ENCODE measurements around the gene TMEM135. TPM values are rescaled to one million over a fixed set of nuclear protein-coding genes. Genes with fewer than 3 reads are reported as not detected.
A peak's percentile ranks its signal among the peaks of the same experiment; 100 is the strongest.

TMEM135 gene
- total and polyA plus RNA-seq, 2 donors from 2014 or later: 12.0 to 24.6 TPM

DNA sequence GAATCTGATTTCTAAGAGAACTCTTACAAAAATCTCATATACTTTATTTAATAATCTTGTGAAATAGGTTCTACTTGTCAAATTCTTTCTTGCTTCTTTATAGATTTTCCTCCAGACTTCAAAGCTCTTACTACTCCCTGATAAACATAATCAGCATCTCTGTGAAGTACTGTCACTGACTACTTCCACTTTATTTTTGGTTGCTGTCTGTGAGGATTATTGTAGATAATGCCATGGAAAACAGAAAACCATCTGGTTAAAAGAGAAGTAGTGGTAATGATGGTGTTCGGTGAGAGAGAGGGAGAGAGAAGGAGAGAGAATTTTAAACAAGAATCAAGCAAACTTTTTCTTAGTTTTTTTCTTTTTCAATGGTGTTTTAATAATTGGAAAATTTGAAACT lies 152.3 kb downstream of the TMEM135 start:
- FAIRE-seq (no peak), DNase-seq (no peak)
- intact Hi-C loops (cut with DNase I): no loop called here
- Histone ChIP-seq H3K9me3 (ENCODE audit: control insufficient read depth in 2 of 3, insufficient read depth in 1 of 3, low read length in 3 of 3) (no peaks in the 10 kb centered on the region), H3K9ac (ENCODE audit: low read length in 3 of 3) (no peak overlapping the region), H3K36me3 (ENCODE audit: control insufficient read depth in 2 of 3, insufficient read depth in 3 of 3, low read length in 3 of 3) (no peaks in the 10 kb centered on the region), H3K27me3 (ENCODE audit: control insufficient read depth, insufficient read depth, low read length) (no peaks in the 10 kb centered on the region), H3K4me1 (ENCODE audit: control insufficient read depth in 2 of 3, insufficient read depth in 2 of 3, low read depth in 1 of 3, low read length in 3 of 3) (no peaks in the 10 kb centered on the region), H3K27ac (ENCODE audit: low read depth in 2 of 2, low read length in 2 of 2) (no peak overlapping the region), H3K4me3 (ENCODE audit: low read length in 3 of 3) (no peak overlapping the region)
- TF ChIP-seq CTCF (IDR thresholded peaks at IDR 0.05; ENCODE audit: borderline replicate concordance, extremely low read depth, insufficient read depth): no peak

- DNase-seq: peak in 2 of 5 donors; percentile 20 to 38
- no peaks in the 10 kb centered on the region for H3K9me3 ChIP-seq (ENCODE audit: control insufficient read depth in 2 of 3, insufficient read depth in 1 of 3, low read length in 3 of 3)
- no peak overlapping the region for H3K27ac ChIP-seq (ENCODE audit: low read depth in 2 of 2, low read length in 2 of 2)
- TF ChIP-seq CTCF (IDR thresholded peaks at IDR 0.05; ENCODE audit: borderline replicate concordance, extremely low read depth, insufficient read depth): no peak
- no peaks in the 10 kb centered on the region for H3K36me3 ChIP-seq (ENCODE audit: control insufficient read depth in 2 of 3, insufficient read depth in 3 of 3, low read length in 3 of 3)
- H3K4me3 ChIP-seq (ENCODE audit: low read length in 3 of 3): no peak overlapping the region
- FAIRE-seq: no peak
- H3K4me1 ChIP-seq (ENCODE audit: control insufficient read depth in 2 of 3, insufficient read depth in 2 of 3, low read depth in 1 of 3, low read length in 3 of 3): no peaks in the 10 kb centered on the region
- H3K9ac ChIP-seq (ENCODE audit: low read length in 3 of 3): no peak overlapping the region
- intact Hi-C loops (cut with DNase I): no loop called here
- H3K27me3 ChIP-seq (ENCODE audit: control insufficient read depth, insufficient read depth, low read length): no peaks in the 10 kb centered on the region
Measured at GRCh38 chr11:87193756-87194470, 156.2 kb downstream of the TMEM135 start.

GRCh38 chr11:87194985-87195820 lies 157.5 kb downstream of the TMEM135 start:
- no peaks in the 10 kb centered on the region for H3K9me3 ChIP-seq (ENCODE audit: control insufficient read depth in 2 of 3, insufficient read depth in 1 of 3, low read length in 3 of 3)
- H3K4me3 ChIP-seq (ENCODE audit: low read length in 3 of 3): no peak overlapping the region
- no peaks in the 10 kb centered on the region for H3K36me3 ChIP-seq (ENCODE audit: control insufficient read depth in 2 of 3, insufficient read depth in 3 of 3, low read length in 3 of 3)
- H3K27me3 ChIP-seq (ENCODE audit: control insufficient read depth, insufficient read depth, low read length): no peaks in the 10 kb centered on the region
- TF ChIP-seq CTCF (IDR thresholded peaks at IDR 0.05; ENCODE audit: borderline replicate concordance, extremely low read depth, insufficient read depth): no peak
- H3K9ac ChIP-seq (ENCODE audit: low read length in 3 of 3): no peak overlapping the region
- intact Hi-C loops (cut with DNase I): no loop called here
- H3K27ac ChIP-seq (ENCODE audit: low read depth in 2 of 2, low read length in 2 of 2): no peak overlapping the region
- FAIRE-seq (no peak), DNase-seq (no peak)
- no peaks in the 10 kb centered on the region for H3K4me1 ChIP-seq (ENCODE audit: control insufficient read depth in 2 of 3, insufficient read depth in 2 of 3, low read depth in 1 of 3, low read length in 3 of 3)

All from kidney (tissue), 14 donors.